Esophagus muscularis mucosa (tissue), 4 donors: ENCODE measurements around the gene TCEANC2. TPM values are rescaled to one million over a fixed set of nuclear protein-coding genes. Genes with fewer than 3 reads are reported as not detected.

Source experiments
- DNase-seq: peaks from one replicate; pipeline ENCODE4 v3.0.0-alpha.2; 2017; ENCODE audit errors: extremely low spot score
- H3K27ac ChIP-seq, 4 donors: fragments of 200-600 bp; sonication (generic); replicated peaks in 1 of 4; 1 replicate in 3 of 4; 2 replicates in 1 of 4; pipeline ENCODE4 v1.5.1; 2016 to 2019; ENCODE audit warnings: mild to moderate bottlenecking in 1 of 4
- H3K27me3 ChIP-seq, 4 donors: fragments of 200-600 bp; sonication (generic); one replicate each; pipeline versions ENCODE4 v1.5.1 to v1.6.0; 2016 to 2019
- H3K36me3 ChIP-seq, 4 donors: fragments of 200-600 bp; sonication (generic); one replicate each; pipeline ENCODE4 v1.5.1; 2016 to 2019
- H3K4me1 ChIP-seq, 4 donors: fragments of 200-600 bp; sonication (generic); one replicate each; pipeline ENCODE4 v1.5.1; 2016 to 2019
- H3K4me3 ChIP-seq, 4 donors: fragments of 200-600 bp; sonication (generic); 1 replicate in 2 of 4; 2 replicates in 2 of 4; pipeline ENCODE4 v1.5.1; 2016 to 2019; ENCODE audit warnings: mild to moderate bottlenecking in 4 of 4, moderate library complexity in 1 of 4
- H3K9me3 ChIP-seq, 4 donors: fragments of 200-600 bp; sonication (generic); 1 replicate in 3 of 4; 2 replicates in 1 of 4; pipeline ENCODE4 v1.5.1; 2016 to 2019
- EP300 ChIP-seq: sonication (generic); formaldehyde crosslinking; IDR thresholded peaks from one replicate; pipeline ENCODE4 v1.6.1; 2017; ENCODE audit warnings: antibody characterized with exemption
- POLR2A ChIP-seq: fragments of 450-650 bp; IDR thresholded peaks from one replicate; pipeline ENCODE4 v1.6.1; 2017; ENCODE audit warnings: antibody characterized with exemption, moderate library complexity, mild to moderate bottlenecking, low read depth
- POLR2AphosphoS5 ChIP-seq, 2 donors: sonication (generic); formaldehyde crosslinking; IDR thresholded peaks; one replicate each; pipeline ENCODE4 v1.6.1; 2017; ENCODE audit warnings: antibody characterized with exemption in 2 of 2
- WGBS: methylation state at CpG from one replicate; pipeline ENCODE4 v1.1.5; 2018; 5-methylcytosine and 5-hydroxymethylcytosine counted together
- intact Hi-C: fragments of 100-400 bp; cut with DNase I; formaldehyde crosslinking; loops from one replicate; pipeline ENCODE4 v1.15.1; 2023
- total RNA-seq, 4 donors: library from RNA; depleted of rRNA; stranded (reverse); fragments of >200 nt; gene quantifications; one replicate each; pipeline versions ENCODE4 v1.1.0 to v1.2.1, GENCODE V29; 2016
- TF ChIP-seq, protein P1 (sequence below), 3 experiments: fragments of 200-600 bp in 2 of 3; fragments of 450-650 bp in 1 of 3; sonication (generic) in 2 of 3; IDR thresholded peaks; one replicate each; pipeline ENCODE4 v1.5.1; 2017 to 2019; ENCODE audit warnings: antibody characterized with exemption in 3 of 3, mild to moderate bottlenecking in 2 of 3, moderate library complexity in 1 of 3

The TCEANC2 gene
- total RNA-seq, 4 donors from 2014 or later, result 4.8 to 8.6 (median 7.1) TPM

DNA sequence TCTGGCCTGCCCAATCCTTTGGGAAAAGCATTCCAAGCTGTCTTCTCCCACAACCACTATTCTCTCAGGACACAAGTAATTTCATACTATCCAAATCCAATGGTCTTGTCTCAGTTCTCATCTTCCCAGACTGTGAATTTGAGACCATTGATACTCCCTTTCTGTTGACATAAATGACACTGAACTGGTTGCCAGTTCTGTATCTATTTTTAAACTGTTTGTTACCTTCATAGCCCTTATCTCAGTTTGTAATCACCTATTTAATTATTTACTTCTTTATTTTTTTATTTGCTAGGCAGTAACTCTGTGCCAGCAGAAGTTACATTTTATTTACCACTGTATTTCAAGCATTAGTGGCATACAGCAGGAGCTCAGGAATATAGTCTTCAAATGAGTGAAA lies 24.0 kb downstream of the TCEANC2 start:
- Histone ChIP-seq H3K27me3 (no peaks in the 10 kb centered on the region), H3K4me3 (no peak overlapping the region), H3K4me1 (no peaks in the 10 kb centered on the region), H3K9me3 (no peaks in the 10 kb centered on the region), H3K36me3 (no peaks in the 10 kb centered on the region), H3K27ac (no peak overlapping the region)
- intact Hi-C loops, result loop anchor here (10.0 kb wide), 1 partner anchor 737 kb away; no protein-coding TSS in a partner anchor
- no peak for DNase-seq
- TF ChIP-seq POLR2A (no peak), POLR2AphosphoS5 (IDR thresholded peaks at IDR 0.05) (no peak), EP300 (no peak)
- TF ChIP-seq, protein P1, sequence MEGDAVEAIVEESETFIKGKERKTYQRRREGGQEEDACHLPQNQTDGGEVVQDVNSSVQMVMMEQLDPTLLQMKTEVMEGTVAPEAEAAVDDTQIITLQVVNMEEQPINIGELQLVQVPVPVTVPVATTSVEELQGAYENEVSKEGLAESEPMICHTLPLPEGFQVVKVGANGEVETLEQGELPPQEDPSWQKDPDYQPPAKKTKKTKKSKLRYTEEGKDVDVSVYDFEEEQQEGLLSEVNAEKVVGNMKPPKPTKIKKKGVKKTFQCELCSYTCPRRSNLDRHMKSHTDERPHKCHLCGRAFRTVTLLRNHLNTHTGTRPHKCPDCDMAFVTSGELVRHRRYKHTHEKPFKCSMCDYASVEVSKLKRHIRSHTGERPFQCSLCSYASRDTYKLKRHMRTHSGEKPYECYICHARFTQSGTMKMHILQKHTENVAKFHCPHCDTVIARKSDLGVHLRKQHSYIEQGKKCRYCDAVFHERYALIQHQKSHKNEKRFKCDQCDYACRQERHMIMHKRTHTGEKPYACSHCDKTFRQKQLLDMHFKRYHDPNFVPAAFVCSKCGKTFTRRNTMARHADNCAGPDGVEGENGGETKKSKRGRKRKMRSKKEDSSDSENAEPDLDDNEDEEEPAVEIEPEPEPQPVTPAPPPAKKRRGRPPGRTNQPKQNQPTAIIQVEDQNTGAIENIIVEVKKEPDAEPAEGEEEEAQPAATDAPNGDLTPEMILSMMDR (IDR thresholded peaks at IDR 0.05), result no peak

DNA sequence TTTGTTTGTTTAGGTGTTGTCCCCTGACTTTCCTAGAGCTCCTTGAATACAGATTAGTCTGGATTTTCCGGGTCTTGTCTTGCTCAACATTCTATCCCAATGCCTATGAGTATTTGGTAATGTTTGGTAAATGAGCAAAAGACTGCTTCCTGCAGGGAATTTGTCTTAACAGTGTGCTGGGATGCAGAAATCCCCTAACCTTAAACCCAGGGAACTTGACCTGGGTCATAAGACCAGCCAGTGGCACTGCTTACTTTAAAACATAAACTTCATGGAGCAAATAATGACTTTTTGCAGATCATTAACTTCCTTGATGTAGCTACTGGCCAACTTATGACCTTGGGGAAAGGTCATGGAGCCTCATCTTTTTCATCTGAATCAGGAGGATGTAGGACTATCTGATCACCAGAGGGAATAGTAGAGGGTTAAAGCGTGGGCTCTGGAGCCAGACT lies 27.2 kb downstream of the TCEANC2 start:
- H3K4me1 ChIP-seq, result no peaks in the 10 kb centered on the region
- no peak overlapping the region for H3K4me3 ChIP-seq
- 94% methylated on average over 2 of the region's 2 CpGs for WGBS
- intact Hi-C loops, result no loop called here
- TF ChIP-seq POLR2AphosphoS5 (IDR thresholded peaks at IDR 0.05) (no peak), POLR2A (no peak), EP300 (no peak)
- TF ChIP-seq, protein P1 (IDR thresholded peaks at IDR 0.05), result no peak
- DNase-seq, result no peak
- no peak overlapping the region for H3K27ac ChIP-seq
- H3K9me3 ChIP-seq, result no peaks in the 10 kb centered on the region
- no peaks in the 10 kb centered on the region for H3K27me3 ChIP-seq
- H3K36me3 ChIP-seq, result peaks cover 0 to under 1% (median 0%) of the 10 kb centered on the region in 4 donors

DNA sequence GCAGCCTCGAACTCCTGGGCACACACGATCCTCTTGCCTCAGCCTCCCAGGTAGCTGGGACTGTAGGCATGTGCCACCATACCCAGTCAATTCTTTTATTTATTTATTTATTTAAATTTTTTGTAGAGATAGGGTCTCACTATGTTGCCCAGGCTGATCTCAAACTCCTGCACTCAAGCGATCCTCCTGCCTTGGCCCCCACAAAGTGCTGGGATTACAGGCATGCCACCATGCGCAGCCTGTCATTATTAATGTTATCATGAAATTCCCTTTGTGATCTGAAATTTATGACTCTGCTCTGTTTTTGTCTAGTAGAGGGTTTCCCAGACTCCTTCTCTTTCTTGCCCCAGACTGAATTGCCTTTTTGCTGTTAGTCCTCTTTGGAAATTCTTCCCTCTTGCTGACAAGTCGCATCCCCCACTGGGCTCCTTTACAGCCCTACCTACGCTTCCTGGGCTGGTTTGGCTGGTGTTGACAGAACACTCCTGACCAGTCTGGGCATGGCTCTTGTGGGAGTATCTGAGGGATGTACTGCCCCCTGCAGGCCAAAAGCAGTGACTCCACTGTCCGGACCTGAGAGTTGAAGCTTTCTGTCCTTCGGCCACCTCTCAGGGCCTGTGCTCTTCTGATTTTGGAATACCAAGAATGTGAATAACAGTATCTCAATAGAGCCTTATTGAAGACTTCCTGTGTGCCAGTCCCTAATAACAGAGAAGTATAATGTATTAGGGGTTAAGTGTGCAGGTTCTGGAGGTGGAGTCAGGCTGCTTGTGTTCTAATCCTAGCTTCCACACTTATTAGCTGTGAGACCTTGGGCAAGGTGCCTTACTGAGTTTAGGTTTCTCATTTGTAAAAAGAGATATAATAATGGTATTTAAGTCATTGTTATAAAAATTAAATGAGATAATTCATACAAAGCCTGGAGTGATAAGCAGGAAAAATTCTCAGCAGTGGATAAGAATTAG lies 28.2 kb downstream of the TCEANC2 start:
- Histone ChIP-seq H3K4me3 (no peak overlapping the region), H3K4me1 (no peaks in the 10 kb centered on the region), H3K36me3 (peaks cover 0 to 6% (median 0%) of the 10 kb centered on the region in 4 donors), H3K9me3 (no peaks in the 10 kb centered on the region), H3K27ac (no peak overlapping the region), H3K27me3 (no peaks in the 10 kb centered on the region)
- TF ChIP-seq, protein P1 (IDR thresholded peaks at IDR 0.05), result peak; percentile 51 to 71 (median 56)
- no peak for TF ChIP-seq EP300
- TF ChIP-seq POLR2AphosphoS5 (IDR thresholded peaks at IDR 0.05), result peak in 1 of 2 donors; percentile 8
- TF ChIP-seq POLR2A, result no peak
- intact Hi-C loops, result no loop called here
- WGBS, result 88% methylated on average over 8 of the region's 8 CpGs
- no peak for DNase-seq

DNA sequence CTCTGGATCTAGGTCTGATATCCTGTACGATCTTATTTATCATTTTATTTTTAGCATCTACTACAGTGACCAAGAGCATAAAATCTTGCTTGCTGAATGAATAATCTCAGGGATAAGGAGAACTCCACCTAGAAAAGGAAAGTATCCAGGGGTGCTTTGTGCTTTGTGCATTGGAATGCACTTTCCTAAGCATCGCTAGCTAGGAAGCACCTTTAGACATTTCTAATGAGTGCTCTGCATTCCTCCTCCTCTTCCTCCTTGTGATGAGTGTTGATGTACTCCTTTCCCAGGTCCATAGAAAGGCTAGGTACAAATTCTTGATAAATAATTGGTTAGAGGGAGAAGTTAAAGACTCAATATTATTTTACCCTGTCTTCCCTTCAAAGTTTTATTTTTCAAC lies 31.4 kb downstream of the TCEANC2 start:
- DNase-seq, result no peak
- Histone ChIP-seq H3K9me3 (no peaks in the 10 kb centered on the region), H3K36me3 (peaks cover 0 to 10% (median 0%) of the 10 kb centered on the region in 4 donors), H3K27ac (no peak overlapping the region), H3K27me3 (no peaks in the 10 kb centered on the region), H3K4me3 (no peak overlapping the region), H3K4me1 (no peaks in the 10 kb centered on the region)
- no peak for TF ChIP-seq POLR2AphosphoS5 (IDR thresholded peaks at IDR 0.05)
- TF ChIP-seq EP300, result no peak
- no peak for TF ChIP-seq POLR2A
- TF ChIP-seq, protein P1 (IDR thresholded peaks at IDR 0.05), result no peak
- intact Hi-C loops, result no loop called here
- WGBS, result 94% methylated on average over 2 of the region's 2 CpGs
